H1 (cell line): ENCODE data around the gene ANKRD24. TPM values are rescaled to one million over a fixed set of nuclear protein-coding genes. Genes with fewer than 3 reads are reported as not detected.

ENCODE experiments used
- CTCF ChIA-PET: fragments of 300-600 bp; sonication (Branson Sonifier 250); formaldehyde crosslinking; loops from one replicate; lab custom pipeline; 2021; ENCODE audit not compliant: partially characterized antibody; lab: Charles Lee
- POLR2A ChIA-PET: fragments of 300-600 bp; sonication (Branson Sonifier 250); formaldehyde crosslinking; loops from one replicate; lab custom pipeline; 2021; ENCODE audit warnings: inconsistent platforms; ENCODE audit not compliant: partially characterized antibody; lab: Charles Lee
- DNase-seq, 2 experiments: peaks; one replicate each; pipeline versions ENCODE4 v3.0.0 to v3.0.0-alpha.2; 2010 to 2022; ENCODE audit warnings: low spot score in 2 of 2, low read depth in 1 of 2, mixed read lengths in 1 of 2
- FAIRE-seq: peaks from 2 replicates; lab custom pipeline; 2011; peaks lifted over from hg19 to GRCh38; lab: Jason Lieb, UNC
- H2AFZ ChIP-seq: 2 replicates; pipeline ENCODE4 v1.8.1; 2012; ENCODE audit warnings: low read length, inconsistent platforms
- H2AK5ac ChIP-seq: 2 replicates; pipeline ENCODE4 v1.6.1; 2013; ENCODE audit warnings: low read depth, low read length
- H2BK120ac ChIP-seq: replicated peaks from 2 replicates; pipeline ENCODE3; 2013; ENCODE audit warnings: low read depth, low read length, inconsistent platforms
- H2BK12ac ChIP-seq: 2 replicates; pipeline ENCODE4 v1.6.1; 2013; ENCODE audit warnings: low read depth, low read length
- H2BK15ac ChIP-seq: 2 replicates; pipeline ENCODE4 v1.6.1; 2013; ENCODE audit warnings: low read length
- H2BK20ac ChIP-seq: 2 replicates; pipeline ENCODE4 v1.6.1; 2013; ENCODE audit warnings: low read length
- H2BK5ac ChIP-seq: 2 replicates; pipeline ENCODE4 v1.6.1; 2013; ENCODE audit warnings: low read depth, low read length
- H3K14ac ChIP-seq: 2 replicates; pipeline ENCODE4 v1.6.1; 2013; ENCODE audit warnings: inconsistent platforms; ENCODE audit not compliant: insufficient read length
- H3K18ac ChIP-seq: 2 replicates; pipeline ENCODE4 v1.6.1; 2013; ENCODE audit warnings: low read length; ENCODE audit errors: extremely low read depth
- H3K23ac ChIP-seq: 2 replicates; pipeline ENCODE4 v1.6.1; 2013; ENCODE audit warnings: inconsistent platforms; ENCODE audit not compliant: insufficient read length
- H3K23me2 ChIP-seq: 2 replicates; pipeline ENCODE4 v1.6.1; 2013; ENCODE audit warnings: low read depth, low read length
- H3K27ac ChIP-seq: 2 replicates; pipeline ENCODE4 v1.6.1; 2011; ENCODE audit warnings: low read depth, low read length, inconsistent platforms
- H3K27me3 ChIP-seq, 4 experiments: replicated peaks in 1 of 4; 1 replicate in 1 of 4; 2 replicates in 3 of 4; pipeline versions ENCODE4 v1.6.1 to v1.8.1; 2011 to 2013; ENCODE audit warnings: low read length in 3 of 4, mild to moderate bottlenecking in 3 of 4, inconsistent platforms in 2 of 4, mixed read lengths in 2 of 4, moderate library complexity in 1 of 4; ENCODE audit not compliant: control insufficient read depth in 3 of 4, insufficient read depth in 3 of 4; ENCODE audit errors: extremely low read depth in 1 of 4
- H3K36me3 ChIP-seq, 4 experiments: 2 replicates each; pipeline versions ENCODE4 v1.6.1 to v1.8.1; 2011 to 2013; ENCODE audit warnings: mild to moderate bottlenecking in 4 of 4, low read length in 3 of 4, moderate library complexity in 2 of 4, control low read depth in 1 of 4, inconsistent platforms in 1 of 4; ENCODE audit not compliant: insufficient read depth in 4 of 4, control insufficient read depth in 2 of 4
- H3K4ac ChIP-seq: replicated peaks from 2 replicates; pipeline ENCODE3; 2013; ENCODE audit warnings: low read length, low read depth, mixed read lengths, inconsistent platforms; ENCODE audit not compliant: insufficient read length
- H3K4me1 ChIP-seq, 4 experiments: replicated peaks in 1 of 4; 1 replicate in 1 of 4; 2 replicates in 3 of 4; pipeline versions ENCODE4 v1.6.1 to v1.8.1; 2011 to 2013; ENCODE audit warnings: low read length in 3 of 4, inconsistent platforms in 2 of 4, mixed read lengths in 1 of 4; ENCODE audit not compliant: insufficient read depth in 4 of 4, control insufficient read depth in 3 of 4
- H3K4me2 ChIP-seq, 2 experiments: 2 replicates each; pipeline versions ENCODE4 v1.6.1 to v1.8.1; 2011 to 2013; ENCODE audit warnings: low read depth in 2 of 2, low read length in 2 of 2, control low read depth in 1 of 2, inconsistent platforms in 1 of 2, mild to moderate bottlenecking in 1 of 2; ENCODE audit not compliant: insufficient read depth in 1 of 2
- H3K4me3 ChIP-seq, 4 experiments: fragments of 200-600, 300-600 bp in 1 of 4; sonication (generic), shearing (Covaris generic), sonication (Bioruptor Twin) in 1 of 4; 2 replicates each; pipeline versions ENCODE4 v1.5.1 to v1.8.1; 2011 to 2016; ENCODE audit warnings: low read length in 4 of 4, low read depth in 3 of 4, control low read depth in 2 of 4, inconsistent platforms in 2 of 4, mild to moderate bottlenecking in 2 of 4, mixed read lengths in 1 of 4, moderate library complexity in 1 of 4; ENCODE audit not compliant: insufficient read depth in 2 of 4; ENCODE audit errors: extremely low read depth in 1 of 4
- H3K56ac ChIP-seq: replicated peaks from 2 replicates; pipeline ENCODE3; 2013; ENCODE audit warnings: low read depth, mild to moderate bottlenecking, mixed read lengths, low read length, inconsistent platforms; ENCODE audit not compliant: insufficient read length
- H3K79me1 ChIP-seq: 2 replicates; pipeline ENCODE4 v1.6.1; 2013; ENCODE audit warnings: low read depth, low read length, control low read depth
- H3K79me2 ChIP-seq, 2 experiments: 2 replicates each; pipeline versions ENCODE4 v1.6.1 to v1.8.1; 2012 to 2013; ENCODE audit warnings: low read length in 2 of 2, mild to moderate bottlenecking in 2 of 2, inconsistent platforms in 1 of 2; ENCODE audit not compliant: insufficient read depth in 2 of 2, control insufficient read depth in 1 of 2
- H3K9ac ChIP-seq, 4 experiments: replicated peaks in 1 of 4; 1 replicate in 1 of 4; 2 replicates in 3 of 4; pipeline versions ENCODE4 v1.6.1 to v1.8.1; 2011 to 2013; ENCODE audit warnings: low read depth in 3 of 4, low read length in 3 of 4, control low read depth in 2 of 4, mild to moderate bottlenecking in 2 of 4, moderate library complexity in 2 of 4, inconsistent platforms in 1 of 4; ENCODE audit errors: extremely low read depth in 1 of 4
- H3K9me3 ChIP-seq, 2 experiments: 2 replicates each; pipeline versions ENCODE4 v1.6.1 to v1.8.1; 2012 to 2013; ENCODE audit warnings: mild to moderate bottlenecking in 2 of 2, moderate library complexity in 2 of 2, control low read depth in 1 of 2, inconsistent platforms in 1 of 2, low read depth in 1 of 2, low read length in 1 of 2, mixed read lengths in 1 of 2; ENCODE audit not compliant: insufficient read depth in 2 of 2
- H4K20me1 ChIP-seq, 2 experiments: replicated peaks in 1 of 2; 2 replicates each; pipeline versions ENCODE3 to v1.8.1; 2011 to 2013; ENCODE audit warnings: inconsistent platforms in 2 of 2, low read length in 2 of 2, mild to moderate bottlenecking in 1 of 2; ENCODE audit not compliant: insufficient read depth in 2 of 2, control insufficient read depth in 1 of 2
- H4K5ac ChIP-seq: 2 replicates; pipeline ENCODE4 v1.6.1; 2013; ENCODE audit warnings: low read length, low read depth, mixed read lengths, inconsistent platforms; ENCODE audit not compliant: insufficient read length
- H4K8ac ChIP-seq: 2 replicates; pipeline ENCODE4 v1.8.0; 2013; ENCODE audit warnings: mild to moderate bottlenecking, moderate library complexity, low read length, inconsistent platforms; ENCODE audit not compliant: insufficient read depth; ENCODE audit errors: extremely low read depth
- H4K91ac ChIP-seq: replicated peaks from 2 replicates; pipeline ENCODE3; 2013; ENCODE audit warnings: low read length, mixed read lengths, inconsistent platforms; ENCODE audit not compliant: insufficient read length
- ASH2L ChIP-seq: fragments of 200-600, 300-600 bp; sonication (generic); IDR thresholded peaks from one replicate; pipeline ENCODE4 v1.7.1; 2017; ENCODE audit warnings: low read length
- BCL11A ChIP-seq, 2 experiments: IDR thresholded peaks; one replicate each; pipeline ENCODE4 v1.6.1; 2011; ENCODE audit warnings: low read depth in 2 of 2, low read length in 2 of 2, mild to moderate bottlenecking in 2 of 2
- CBX5 ChIP-seq: fragments of 300-800, 300-1000 bp; sonication (generic); IDR thresholded peaks from 2 replicates; pipeline ENCODE4 v1.7.1; 2016; ENCODE audit warnings: antibody characterized with exemption, low read length, low read depth
- CHD1 ChIP-seq: IDR thresholded peaks from 2 replicates; pipeline ENCODE4 v1.6.1; 2012; ENCODE audit warnings: low read depth, low read length, improper control_type of control experiment
- PHF8 ChIP-seq: fragments of 200-600 bp; sonication (generic); conservative IDR thresholded peaks from 2 replicates; pipeline ENCODE4 v1.7.1; 2012; ENCODE audit warnings: low read depth, mild to moderate bottlenecking, inconsistent platforms, low read length, moderate library complexity
- POU5F1 ChIP-seq: IDR thresholded peaks from 2 replicates; pipeline ENCODE4 v1.6.1; 2011; ENCODE audit warnings: low read depth, mild to moderate bottlenecking, low read length, moderate library complexity
- RBBP5 ChIP-seq: IDR thresholded peaks from 2 replicates; pipeline ENCODE4 v1.7.1; 2012; ENCODE audit warnings: low read depth, mild to moderate bottlenecking, inconsistent platforms, low read length, moderate library complexity, borderline replicate concordance
- SIN3A ChIP-seq, 2 experiments: IDR thresholded peaks in 1 of 2; conservative IDR thresholded peaks in 1 of 2; 2 replicates each; pipeline ENCODE4 v1.6.1; 2011 to 2012; ENCODE audit warnings: low read length in 2 of 2, improper control_type of control experiment in 1 of 2, low read depth in 1 of 2, mild to moderate bottlenecking in 1 of 2
- SIRT6 ChIP-seq: IDR thresholded peaks from one replicate; pipeline ENCODE4 v1.7.1; 2012; ENCODE audit warnings: low read length, inconsistent platforms
- SP1 ChIP-seq: IDR thresholded peaks from 2 replicates; pipeline ENCODE4 v1.6.1; 2011; ENCODE audit warnings: low read depth, low read length
- SP4 ChIP-seq: IDR thresholded peaks from 2 replicates; pipeline ENCODE4 v1.6.1; 2012; ENCODE audit warnings: low read length, inconsistent platforms
- WGBS, 2 experiments: shearing (Covaris generic) in 1 of 2; methylation state at CpG; one replicate each; pipeline versions ENCODE4 v1.1.6 to v1.1.7; 2013 to 2015; ENCODE audit warnings: low lambda C conversion rate in 2 of 2, mixed read lengths in 2 of 2, inconsistent platforms in 1 of 2, low coverage in 1 of 2, missing lambda C conversion rate in 1 of 2; ENCODE audit not compliant: insufficient replicate concordance in 2 of 2, insufficient coverage in 1 of 2, insufficient read length in 1 of 2; ENCODE audit errors: extremely low coverage in 1 of 2, missing lambda C conversion rate in 1 of 2; 5-methylcytosine and 5-hydroxymethylcytosine counted together
- polyA plus RNA-seq, 7 experiments: library from polyadenylated mRNA; depleted of rRNA in 3 of 7; stranded (reverse) in 5 of 7; unstranded in 2 of 7; fragments of >200 nt in 5 of 7; fragments of 200-250 nt in 2 of 7; gene quantifications; 1 replicate in 5 of 7; 2 replicates in 1 of 7; 4 replicates in 1 of 7; pipeline versions ENCODE4 v1.2.1 to v1.2.3, GENCODE V29; 2011 to 2013; ENCODE audit warnings: missing spikeins in 2 of 7, mixed read lengths in 2 of 7
- total RNA-seq: library from RNA; stranded (reverse); fragmentation: NEBNext Ultra II Directional; extraction: Animal tissue kit (Norgen Biotek cat#: 25700); gene quantifications from 2 replicates; pipeline ENCODE4 v1.2.1, GENCODE V29; 2021
- TF ChIP-seq, protein P1 (sequence below): IDR thresholded peaks from 2 replicates; pipeline ENCODE4 v1.6.1; 2011; ENCODE audit warnings: low read depth, mild to moderate bottlenecking, low read length; ENCODE audit not compliant: insufficient read depth

Gene ANKRD24
- total and polyA plus RNA-seq, 2 of the 8 experiments (the other 6 are each of a cell fraction or from before 2014, with no cell fraction given): 7.6 to 14.1 TPM

GRCh38 chr19:4164262-4164661 lies 18.2 kb upstream of the ANKRD24 start:
- Histone ChIP-seq H4K91ac (no peak overlapping the region), H4K5ac (no peak overlapping the region), H3K79me2 (no peaks in the 10 kb centered on the region), H2BK15ac (no peak overlapping the region), H4K8ac (no peak overlapping the region), H3K23me2 (no peaks in the 10 kb centered on the region), H2BK20ac (no peak overlapping the region), H3K27me3 (peaks cover 0 to 2% (median 0%) of the 10 kb centered on the region in 4 experiments; a peak in 2 of 7 replicates), H3K4me3 (no peak overlapping the region), H2BK5ac (no peak overlapping the region), H3K4ac (no peak overlapping the region), H3K9me3 (no peaks in the 10 kb centered on the region), H3K18ac (no peak overlapping the region; the same call in 1 of the 2 replicates), H2AK5ac (no peak overlapping the region), H3K4me2 (no peak overlapping the region), H3K9ac (no peak overlapping the region), H3K23ac (no peak overlapping the region), H2BK120ac (no peak overlapping the region), H4K20me1 (peaks cover 0 to 1% of the 10 kb centered on the region in 2 experiments), H2AFZ (no peak overlapping the region), H3K4me1 (no peaks in the 10 kb centered on the region), H3K27ac (no peak overlapping the region), H2BK12ac (no peak overlapping the region), H3K36me3 (no peaks in the 10 kb centered on the region), H3K56ac (no peak overlapping the region), H3K14ac (no peak overlapping the region), H3K79me1 (no peaks in the 10 kb centered on the region)
- ChIA-PET CTCF (interaction anchor here (0.9 to 8.4 kb wide), 7 partner anchors 14 to 59 kb away, joined by 3 to 91 read pairs (median 3); no protein-coding TSS in a partner anchor), POLR2A (no interaction called here)
- DNase-seq: no peak
- no peak for TF ChIP-seq SIRT6
- no peak for TF ChIP-seq RBBP5
- TF ChIP-seq BCL11A (IDR thresholded peaks at IDR 0.05; ENCODE audit: low read depth in 2 of 2, low read length in 2 of 2): no peak
- no peak for TF ChIP-seq CBX5
- TF ChIP-seq PHF8: no peak
- TF ChIP-seq, protein P1, sequence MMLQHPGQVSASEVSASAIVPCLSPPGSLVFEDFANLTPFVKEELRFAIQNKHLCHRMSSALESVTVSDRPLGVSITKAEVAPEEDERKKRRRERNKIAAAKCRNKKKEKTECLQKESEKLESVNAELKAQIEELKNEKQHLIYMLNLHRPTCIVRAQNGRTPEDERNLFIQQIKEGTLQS: no peak
- no peak for TF ChIP-seq POU5F1
- no peak for TF ChIP-seq SIN3A (conservative IDR thresholded peaks at IDR 0.05 in 1 of 2, IDR thresholded peaks at IDR 0.05 in 1 of 2; ENCODE audit: low read depth in 1 of 2, low read length in 2 of 2)
- TF ChIP-seq ASH2L: no peak
- TF ChIP-seq SP4: no peak
- TF ChIP-seq CHD1: no peak
- no peak for TF ChIP-seq SP1
- FAIRE-seq: no peak
- WGBS, 2 experiments: 82% methylated on average over 11 of the region's 11 CpGs; no CpG with 5 or more reads in 1 of the 2 experiments
